ENCODE results near the gene RALGAPA2.

The RALGAPA2 gene

GRCh38 chr20:20454850-20455627 lies 257.4 kb downstream of the RALGAPA2 start:
- no peak for DNase-seq

GRCh38 chr20:20454367-20454766 lies 258.1 kb downstream of the RALGAPA2 start:
- DNase-seq = no peak

- peak; percentile 76 for DNase-seq
Measured at GRCh38 chr20:20452254-20452676, 260.2 kb downstream of the RALGAPA2 start.

DNA sequence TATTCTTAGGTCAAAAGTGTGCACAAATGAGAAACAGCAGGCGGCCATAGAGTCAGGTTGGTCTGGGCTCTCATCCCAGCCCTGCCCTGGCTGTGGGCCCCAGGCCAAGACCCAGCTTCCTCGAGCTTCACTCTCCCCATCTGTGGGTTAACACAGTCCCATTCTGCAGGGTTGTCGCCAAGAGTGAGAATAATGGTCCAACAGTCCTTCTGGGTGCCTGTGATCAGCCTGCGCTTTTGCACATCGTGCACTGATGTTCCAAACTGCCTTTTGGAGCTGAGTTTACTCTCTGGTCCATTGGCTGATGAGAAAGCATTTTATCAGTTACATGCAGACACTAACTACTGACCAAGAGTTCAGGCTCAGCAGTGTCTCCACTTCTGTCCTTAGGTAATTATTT lies 261.9 kb downstream of the RALGAPA2 start:
- DNase-seq = no peak

DNA sequence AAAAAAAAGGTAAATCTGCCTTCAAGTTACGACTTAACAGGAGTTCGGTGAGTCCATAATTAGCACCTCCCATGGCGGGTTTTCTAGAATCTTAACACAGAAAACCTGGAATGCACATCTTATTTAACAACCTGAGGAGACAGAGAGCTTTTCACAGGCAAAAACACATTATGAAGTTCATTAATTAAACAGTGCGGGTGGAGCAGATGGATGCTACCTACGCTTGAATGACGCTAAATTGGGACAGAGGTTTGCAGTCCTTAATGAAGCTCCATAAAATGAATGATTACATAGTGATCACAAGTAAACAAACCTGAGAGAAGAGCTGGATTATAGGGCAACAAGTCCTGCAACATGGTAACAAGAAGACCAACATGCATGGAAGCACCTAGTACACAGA lies 263.6 kb downstream of the RALGAPA2 start:
- DNase-seq = no peak

DNA sequence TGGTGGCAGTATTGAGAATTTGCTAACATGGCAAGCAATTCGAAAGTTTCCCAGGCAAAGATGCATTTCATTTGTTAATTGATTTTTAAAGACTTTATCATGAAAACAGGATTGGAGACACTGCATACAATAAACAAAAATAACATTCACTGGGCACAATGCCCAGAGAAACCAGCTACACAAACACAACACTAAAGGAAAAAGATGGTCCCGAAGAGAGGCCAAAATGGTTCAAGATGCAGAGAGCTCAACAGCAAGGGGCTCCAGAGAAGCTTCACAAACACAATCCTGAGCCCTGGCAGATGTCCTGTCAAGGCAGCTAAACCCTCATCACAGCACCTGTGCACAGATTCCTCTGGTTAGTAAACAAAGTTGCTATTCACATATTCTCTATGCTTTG lies 265.2 kb downstream of the RALGAPA2 start:
- DNase-seq = no peak

DNA sequence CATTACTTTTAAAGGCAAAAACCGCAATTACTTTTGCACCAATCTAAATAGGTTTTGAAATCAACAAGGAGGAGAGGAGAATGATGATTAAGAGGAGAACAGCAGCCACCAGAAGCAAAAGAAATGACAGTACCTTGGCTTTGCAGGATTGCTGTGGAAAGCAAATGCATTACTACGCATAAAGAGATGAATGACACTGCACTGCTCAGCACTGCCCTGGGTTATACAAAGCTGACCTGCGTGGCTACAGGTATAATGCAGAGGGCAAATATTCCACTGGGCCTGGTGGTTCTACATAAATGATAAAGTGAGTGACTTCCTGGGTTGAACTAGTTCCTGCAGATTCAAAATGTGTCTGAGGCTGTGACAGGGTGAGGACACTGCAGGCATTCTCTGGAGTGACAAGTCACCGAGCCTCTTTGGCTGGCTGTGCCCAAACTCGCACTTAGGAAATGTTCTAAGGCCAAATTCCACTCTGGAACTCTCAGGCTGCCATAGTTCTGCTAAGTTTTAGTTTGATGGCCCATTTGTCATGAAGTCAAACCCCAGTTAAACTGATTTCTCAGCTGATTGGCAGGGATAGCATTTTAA lies 265.9 kb downstream of the RALGAPA2 start:
- no peak for DNase-seq

DNA sequence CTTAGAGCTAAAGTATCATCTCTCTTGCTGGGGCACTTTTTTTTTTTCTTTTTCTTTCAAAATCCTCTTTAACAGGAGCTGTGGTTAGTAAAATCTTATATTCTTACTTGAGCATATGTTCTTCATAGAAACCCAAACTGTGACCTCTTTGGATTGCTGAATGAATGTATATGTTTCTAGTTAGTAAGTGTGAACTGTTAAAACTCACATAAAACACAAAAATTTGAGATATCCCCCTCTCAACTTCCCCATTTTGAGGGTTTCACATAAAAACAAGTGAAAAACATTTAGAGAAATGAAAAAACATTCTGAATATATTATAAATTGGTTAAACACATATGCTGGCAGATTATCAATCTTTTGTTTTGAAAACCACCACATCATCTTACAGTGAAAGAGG lies 266.4 kb downstream of the RALGAPA2 start:
- no peak for DNase-seq

DNA sequence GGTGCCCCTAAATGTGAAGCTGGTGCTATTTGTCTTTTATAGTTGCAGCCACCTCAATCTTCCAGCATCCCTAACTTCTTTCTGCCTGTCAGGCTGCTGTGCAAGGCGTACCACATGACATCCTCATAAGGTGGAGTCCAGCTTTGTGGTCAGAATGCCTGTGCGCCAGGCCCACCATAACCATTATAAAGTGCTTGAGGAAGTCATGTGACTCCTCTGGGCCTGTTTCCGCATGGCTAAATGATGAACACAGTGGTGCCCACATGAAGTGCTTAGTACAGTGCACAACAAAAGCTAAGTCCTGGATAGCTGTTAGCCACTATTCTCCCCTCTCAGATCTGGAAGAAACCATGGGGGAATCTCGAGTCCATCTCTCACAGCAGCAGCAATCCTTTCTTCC lies 268.9 kb downstream of the RALGAPA2 start:
- no peak for DNase-seq

DNA sequence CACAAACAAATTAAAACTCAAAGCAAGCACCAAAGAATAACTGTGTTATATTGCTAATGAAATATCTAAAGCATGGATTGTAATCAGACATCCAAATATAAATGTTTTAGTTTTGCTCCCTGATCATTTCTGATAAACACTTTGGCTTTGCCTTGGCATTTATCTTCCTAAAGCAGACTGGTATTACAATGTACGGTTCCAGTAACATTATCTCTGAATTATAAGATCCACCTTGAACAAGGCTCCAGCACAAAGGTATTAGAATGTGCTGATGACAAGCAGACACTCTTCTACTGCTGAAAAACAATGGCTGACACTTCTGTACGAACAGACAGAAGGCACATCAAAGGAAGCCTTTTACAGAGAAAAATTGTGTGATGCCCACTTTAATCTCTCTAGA lies 270.0 kb downstream of the RALGAPA2 start:
- DNase-seq = no peak

DNA sequence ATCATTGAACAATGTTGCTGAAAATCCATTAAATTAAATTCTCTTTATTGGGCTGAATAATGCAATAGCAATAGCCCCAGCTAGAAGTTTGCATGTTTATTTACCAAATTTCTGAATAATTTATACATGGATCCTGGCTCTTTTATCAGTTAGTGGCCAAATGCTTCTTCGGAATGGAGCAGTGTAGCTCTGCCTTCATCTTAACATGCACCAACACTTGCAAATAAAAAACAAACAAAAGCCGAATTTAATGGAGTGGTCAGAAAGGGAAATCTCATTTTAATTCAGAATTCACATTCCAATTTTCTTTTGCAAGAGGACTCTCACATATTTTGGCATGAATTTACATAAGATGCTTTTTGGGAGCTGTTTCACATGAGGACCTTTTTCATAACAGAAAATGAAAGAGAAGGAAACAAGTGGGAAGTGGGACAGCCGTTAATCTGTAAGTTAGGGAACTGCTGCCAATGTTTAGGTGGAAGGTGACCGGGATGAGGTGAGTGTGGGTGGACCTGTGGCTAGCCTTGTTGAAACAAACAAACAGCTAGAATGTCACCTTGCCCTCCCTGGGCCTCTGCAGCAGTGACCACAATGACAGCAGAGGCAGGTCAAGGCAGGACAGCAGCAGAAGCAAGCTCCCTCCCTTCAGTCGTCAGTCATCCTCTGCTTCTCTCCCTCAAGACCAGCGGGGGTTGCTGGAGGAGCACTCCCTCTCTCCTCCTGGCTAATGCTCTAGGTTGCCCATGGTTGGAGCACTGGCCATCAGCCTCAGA lies 271.4 kb downstream of the RALGAPA2 start:
- no peak for DNase-seq

- no peak for DNase-seq
Measured at GRCh38 chr20:20440481-20440880, 272.0 kb downstream of the RALGAPA2 start.

GRCh38 chr20:20439602-20440190 lies 272.7 kb downstream of the RALGAPA2 start:
- no peak for DNase-seq

- DNase-seq = no peak
Measured at GRCh38 chr20:20437314-20437713, 275.1 kb downstream of the RALGAPA2 start.

DNA sequence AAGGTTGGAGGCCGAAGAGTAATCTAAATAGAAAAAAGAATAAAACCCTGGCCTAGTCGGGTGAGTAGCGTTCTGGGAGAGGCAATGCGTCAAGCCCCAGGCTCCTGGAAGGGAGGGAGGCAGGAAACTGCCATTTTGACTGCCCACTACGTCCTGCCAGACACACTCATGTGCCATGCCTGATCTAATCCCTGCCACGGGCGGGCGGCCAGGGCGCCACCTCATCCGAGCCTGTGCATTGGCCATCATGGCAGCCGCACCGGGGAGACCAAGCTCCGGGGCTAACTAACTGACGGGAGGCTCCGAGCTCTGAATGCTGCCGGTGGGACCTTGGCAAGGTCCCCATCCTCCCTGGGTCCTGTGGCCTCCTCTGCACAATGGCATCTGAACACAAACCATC lies 275.8 kb downstream of the RALGAPA2 start:
- DNase-seq = no peak

GRCh38 chr20:20435453-20435852 lies 277.0 kb downstream of the RALGAPA2 start:
- no peak for DNase-seq

GRCh38 chr20:20432618-20433286 lies 279.7 kb downstream of the RALGAPA2 start:
- DNase-seq = no peak

- no peak for DNase-seq
Measured at GRCh38 chr20:20430066-20430465, 282.4 kb downstream of the RALGAPA2 start.

GRCh38 chr20:20428067-20428466 lies 284.4 kb downstream of the RALGAPA2 start:
- no peak for DNase-seq

- DNase-seq = no peak
Measured at GRCh38 chr20:20427227-20427864, 285.1 kb downstream of the RALGAPA2 start.

DNA sequence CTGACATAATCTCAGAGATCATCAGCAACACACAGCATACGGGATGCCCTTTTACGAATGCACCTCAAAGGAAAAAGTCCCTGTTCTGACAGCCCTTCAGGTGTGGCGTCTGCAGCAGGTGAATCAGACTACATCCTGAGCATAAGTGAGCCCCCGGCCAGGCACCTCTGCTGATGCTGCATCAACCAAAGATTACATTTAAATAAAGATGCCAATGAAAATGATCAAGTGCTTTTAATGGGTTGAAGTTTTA lies 285.9 kb downstream of the RALGAPA2 start:
- DNase-seq = no peak

DNA sequence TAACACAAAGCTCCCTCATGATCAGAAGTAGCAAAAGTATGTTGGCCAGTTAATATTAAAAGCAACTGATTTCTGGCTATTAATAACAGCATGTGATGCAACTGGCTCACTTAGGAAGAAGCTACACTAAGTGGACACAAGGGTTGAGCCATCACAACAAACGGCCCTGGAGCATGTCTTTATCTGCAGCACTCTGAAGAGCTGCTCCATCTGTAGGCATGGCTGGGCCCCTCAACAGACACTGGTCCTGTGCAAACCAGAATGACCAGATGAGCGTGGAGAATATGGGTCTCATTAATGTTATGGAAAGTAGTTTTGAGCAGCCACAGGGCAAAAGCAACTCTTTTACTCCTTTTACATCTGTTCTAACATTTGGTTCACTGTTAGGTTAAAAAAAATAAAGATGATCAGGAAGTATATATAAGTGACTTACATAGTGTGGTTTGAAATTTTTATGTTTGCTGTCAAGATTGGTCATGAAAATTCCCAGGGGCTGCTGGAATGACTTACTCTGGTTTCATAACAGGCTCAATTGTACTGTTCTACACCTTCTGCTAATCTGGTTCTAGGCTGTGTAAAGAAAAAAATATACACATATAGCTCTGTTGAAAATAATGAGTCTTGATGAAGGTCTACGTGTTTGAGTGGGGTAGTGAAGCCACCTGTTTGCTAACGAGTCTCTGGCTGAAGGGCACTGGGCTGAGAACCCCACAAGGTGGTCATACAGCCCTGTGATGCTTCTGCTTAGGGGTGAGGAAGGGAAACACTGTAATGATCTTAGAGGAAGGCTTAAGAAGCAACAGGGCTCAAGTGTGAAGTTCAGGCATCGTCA lies 286.4 kb downstream of the RALGAPA2 start:
- DNase-seq = no peak

All from activated CD8-positive, alpha-beta memory T cell treated with anti-CD3 and anti-CD28 coated beads for 24 hours (primary cell).